Amygdala (tissue), 56 donors: Measurements from ENCODE around the gene LDLRAD4.
A peak's percentile ranks its signal among the peaks of the same experiment; 100 is the strongest.

ENCODE experiments used
- DNase-seq, 56 donors: peaks; one replicate each; lab custom pipeline; 2025; lab: John Stamatoyannopoulos, UW

Gene LDLRAD4

GRCh38 chr18:13437796-13438506 is 219.4 kb downstream of the LDLRAD4 start:
- no peak for DNase-seq

- DNase-seq, result no peak
Measured at GRCh38 chr18:13438507-13439056, 220.0 kb downstream of the LDLRAD4 start.

GRCh38 chr18:13439461-13439860 is 220.9 kb downstream of the LDLRAD4 start:
- no peak for DNase-seq

GRCh38 chr18:13440277-13441248 is 222.0 kb downstream of the LDLRAD4 start:
- DNase-seq, result no peak

GRCh38 chr18:13441736-13442135 is 223.2 kb downstream of the LDLRAD4 start:
- DNase-seq, result no peak

- no peak for DNase-seq
Measured at GRCh38 chr18:13442451-13442850, 223.9 kb downstream of the LDLRAD4 start.

GRCh38 chr18:13443552-13443951 is 225.0 kb downstream of the LDLRAD4 start:
- no peak for DNase-seq

GRCh38 chr18:13444430-13445240 is 226.1 kb downstream of the LDLRAD4 start:
- no peak for DNase-seq

- no peak for DNase-seq
Measured at GRCh38 chr18:13445241-13445897, 226.8 kb downstream of the LDLRAD4 start.

- no peak for DNase-seq
Measured at GRCh38 chr18:13446024-13446423, 227.5 kb downstream of the LDLRAD4 start.

- DNase-seq, result peak in 2 of 56 donors; percentile 10 to 38
Measured at GRCh38 chr18:13446610-13447461, 228.3 kb downstream of the LDLRAD4 start.

- peak in 4 of 56 donors; percentile 25 to 48 (median 37) for DNase-seq
Measured at GRCh38 chr18:13447621-13448334, 229.2 kb downstream of the LDLRAD4 start.

GRCh38 chr18:13448335-13448795 is 229.8 kb downstream of the LDLRAD4 start:
- DNase-seq, result no peak

GRCh38 chr18:13449651-13450050 is 231.1 kb downstream of the LDLRAD4 start:
- DNase-seq, result no peak

GRCh38 chr18:13450289-13451212 is 232.0 kb downstream of the LDLRAD4 start:
- DNase-seq, result no peak

- DNase-seq, result no peak
Measured at GRCh38 chr18:13451213-13451540, 232.6 kb downstream of the LDLRAD4 start.
